ENCODE results near the gene TRIP10.
"Not testable (repeated sequence)": the region's sequence is repeated elsewhere in the genome, so short reads cannot be mapped to it uniquely, and the experiment has no call there.

- TF ChIP-seq PAX5 (IDR thresholded peaks at IDR 0.05; ENCODE audit: insufficient read depth, low read length, severe bottlenecking); POLR2AphosphoS5 (IDR thresholded peaks at IDR 0.05; ENCODE audit: low read depth, low read length); POLR2A (IDR thresholded peaks at IDR 0.05; ENCODE audit: low read depth, low read length); TAF1 (IDR thresholded peaks at IDR 0.05; ENCODE audit: low read depth, low read length); POU2F2 (IDR thresholded peaks at IDR 0.05; ENCODE audit: low read depth, low read length): not testable (repeated sequence)
Measured at GRCh38 chr19:6771648-6772027, 32.2 kb downstream of the TRIP10 start.

Data from GM12891 (cell line).